B cell (primary cell): ENCODE measurements around the gene CD4.

ENCODE experiments used
- CTCF ChIP-seq: fragments of 200-600 bp; IDR thresholded peaks from one replicate; pipeline ENCODE4 v1.8.0; 2022; ENCODE audit warnings: antibody characterized with exemption, mild to moderate bottlenecking
- EZH2 ChIP-seq: IDR thresholded peaks from 2 replicates; pipeline ENCODE4 v1.6.1; 2012; ENCODE audit warnings: borderline replicate concordance, low read depth, mild to moderate bottlenecking, moderate library complexity, low read length; ENCODE audit not compliant: insufficient read depth, poor library complexity, severe bottlenecking

GRCh38 chr12:6819106-6820030 is 30.0 kb downstream of the CD4 start:
- TF ChIP-seq CTCF: no peak
- TF ChIP-seq EZH2: no peak
